NCI-H1092 (cell line): ENCODE measurements around the gene IL2RA.
"Not testable (repeated sequence)": the region's sequence is repeated elsewhere in the genome, so short reads cannot be mapped to it uniquely, and the experiment has no call there.

Experiments used
- DNase-seq: peaks from one replicate; lab custom pipeline; 2025; lab: John Stamatoyannopoulos, UW

IL2RA gene

GRCh38 chr10:5983774-5984173 lies 78.4 kb downstream of the IL2RA start:
- DNase-seq: no peak

GRCh38 chr10:5981529-5981928 lies 80.6 kb downstream of the IL2RA start:
- DNase-seq: no peak

- DNase-seq: no peak
These were observed 84.0 kb downstream of the IL2RA start for GRCh38 chr10:5978230-5978489.

GRCh38 chr10:5977471-5978229 lies 84.5 kb downstream of the IL2RA start, which contains the start of gene IL15RA:
Gene IL15RA (minus strand): TSS chr10:5977543. CDS start chr10:5977492, 51 bp downstream.
- no peak for DNase-seq

GRCh38 chr10:5976512-5977470 lies 85.4 kb downstream of the IL2RA start:
- DNase-seq: no peak

- no peak for DNase-seq
These were observed 86.3 kb downstream of the IL2RA start for GRCh38 chr10:5975641-5976473.

GRCh38 chr10:5973069-5973468 lies 89.1 kb downstream of the IL2RA start:
- no peak for DNase-seq

- no peak for DNase-seq
These were observed 90.3 kb downstream of the IL2RA start for GRCh38 chr10:5971886-5972285.

- DNase-seq: no peak
These were observed 90.8 kb downstream of the IL2RA start for GRCh38 chr10:5971315-5971832.

GRCh38 chr10:5970527-5970926 lies 91.6 kb downstream of the IL2RA start:
- no peak for DNase-seq

- no peak for DNase-seq
These were observed 92.1 kb downstream of the IL2RA start for GRCh38 chr10:5970066-5970465.

- no peak for DNase-seq
These were observed 93.3 kb downstream of the IL2RA start for GRCh38 chr10:5968681-5969453.

- no peak for DNase-seq
These were observed 94.0 kb downstream of the IL2RA start for GRCh38 chr10:5968037-5968680.

- no peak for DNase-seq
These were observed 96.9 kb downstream of the IL2RA start for GRCh38 chr10:5965266-5965665.

GRCh38 chr10:5964736-5965135 lies 97.4 kb downstream of the IL2RA start:
- DNase-seq: no peak

- DNase-seq: no peak
These were observed 98.6 kb downstream of the IL2RA start for GRCh38 chr10:5963591-5963990.

GRCh38 chr10:5963071-5963470 lies 99.1 kb downstream of the IL2RA start:
- no peak for DNase-seq

- DNase-seq: not testable (repeated sequence)
These were observed 99.7 kb downstream of the IL2RA start for GRCh38 chr10:5962358-5962940.

- no peak for DNase-seq
These were observed 100.6 kb downstream of the IL2RA start for GRCh38 chr10:5961405-5962100.

- not testable (repeated sequence) for DNase-seq
These were observed 101.2 kb downstream of the IL2RA start for GRCh38 chr10:5960973-5961275.
